Mesendoderm (in vitro differentiated cells): Measurements from ENCODE around the gene BEX4. TPM values are rescaled to one million over a fixed set of nuclear protein-coding genes. Genes with fewer than 3 reads are reported as not detected.
A peak's percentile ranks its signal among the peaks of the same experiment; 100 is the strongest.
"Not testable (repeated sequence)": the region's sequence is repeated elsewhere in the genome, so short reads cannot be mapped to it uniquely, and the experiment has no call there.

Experiments used
- DNase-seq: peaks from one replicate; pipeline ENCODE4 v3.0.0; 2013
- H2AK5ac ChIP-seq: 2 replicates; pipeline ENCODE4 v1.6.1; 2013; ENCODE audit warnings: low read length, inconsistent platforms
- H2BK120ac ChIP-seq: 2 replicates; pipeline ENCODE4 v1.6.1; 2013; ENCODE audit warnings: low read depth, mild to moderate bottlenecking, low read length, moderate library complexity, mixed read lengths
- H2BK15ac ChIP-seq: replicated peaks from 2 replicates; pipeline ENCODE4 v1.6.1; 2013; ENCODE audit warnings: low read depth, mild to moderate bottlenecking, moderate library complexity
- H2BK5ac ChIP-seq: 2 replicates; pipeline ENCODE4 v1.6.1; 2013; ENCODE audit warnings: low read length, inconsistent platforms
- H3K18ac ChIP-seq: 2 replicates; pipeline ENCODE4 v1.6.1; 2013; ENCODE audit warnings: mild to moderate bottlenecking, low read length, mixed read lengths
- H3K23ac ChIP-seq: one replicate; pipeline ENCODE4 v1.6.1; 2013; ENCODE audit warnings: low read length
- H3K27ac ChIP-seq: 2 replicates; pipeline ENCODE4 v1.5.1; 2013; ENCODE audit warnings: low read depth, mild to moderate bottlenecking, inconsistent platforms, low read length, moderate library complexity
- H3K27me3 ChIP-seq: 2 replicates; pipeline ENCODE4 v1.6.1; 2013; ENCODE audit warnings: low read length, control low read depth, mild to moderate bottlenecking, inconsistent platforms; ENCODE audit not compliant: insufficient read depth, poor library complexity
- H3K36me3 ChIP-seq: 2 replicates; pipeline ENCODE4 v1.6.1; 2013; ENCODE audit warnings: low read length, inconsistent platforms; ENCODE audit not compliant: control insufficient read depth, insufficient read depth
- H3K4ac ChIP-seq: one replicate; pipeline ENCODE4 v1.6.1; 2013; ENCODE audit warnings: low read depth, mild to moderate bottlenecking, low read length, moderate library complexity
- H3K4me1 ChIP-seq: 2 replicates; pipeline ENCODE4 v1.6.1; 2013; ENCODE audit warnings: low read depth, low read length, inconsistent platforms; ENCODE audit not compliant: control insufficient read depth
- H3K4me2 ChIP-seq: 2 replicates; pipeline ENCODE4 v1.6.1; 2013; ENCODE audit warnings: low read length
- H3K4me3 ChIP-seq: 2 replicates; pipeline ENCODE4 v1.5.1; 2013; ENCODE audit warnings: mild to moderate bottlenecking, low read length
- H3K56ac ChIP-seq: one replicate; pipeline ENCODE4 v1.6.1; 2013; ENCODE audit warnings: low read length
- H3K79me1 ChIP-seq: 2 replicates; pipeline ENCODE4 v1.6.1; 2013; ENCODE audit warnings: low read length, inconsistent platforms
- H3K79me2 ChIP-seq: 2 replicates; pipeline ENCODE4 v1.6.1; 2013; ENCODE audit warnings: mild to moderate bottlenecking, low read length; ENCODE audit not compliant: control insufficient read depth, insufficient read depth
- H3K9ac ChIP-seq: 2 replicates; pipeline ENCODE4 v1.6.1; 2013; ENCODE audit warnings: low read length, inconsistent platforms
- H4K5ac ChIP-seq: one replicate; pipeline ENCODE4 v1.6.1; 2013; ENCODE audit warnings: low read length
- H4K8ac ChIP-seq: one replicate; pipeline ENCODE4 v1.6.1; 2013; ENCODE audit warnings: low read depth, mild to moderate bottlenecking, control low read depth, low read length, moderate library complexity
- WGBS: extraction: QIAGEN DNeasy Blood & Tissue Kit; methylation state at CpG from one replicate; pipeline ENCODE4 v1.1.7; 2013; ENCODE audit warnings: low lambda C conversion rate, missing lambda C conversion rate; ENCODE audit not compliant: insufficient coverage; ENCODE audit errors: extremely low coverage; 5-methylcytosine and 5-hydroxymethylcytosine counted together
- polyA plus RNA-seq, 2 experiments: library from polyadenylated mRNA; stranded (reverse); fragments of 200-250 nt; gene quantifications; one replicate each; pipeline ENCODE4 v1.2.3, GENCODE V29; 2013

Gene BEX4, protein sequence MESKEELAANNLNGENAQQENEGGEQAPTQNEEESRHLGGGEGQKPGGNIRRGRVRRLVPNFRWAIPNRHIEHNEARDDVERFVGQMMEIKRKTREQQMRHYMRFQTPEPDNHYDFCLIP
- polyA plus RNA-seq (2013, experiment 1 of 2): 127 TPM
- polyA plus RNA-seq (2013, experiment 2 of 2): 122 TPM

- Histone ChIP-seq H3K27ac (peak within 1 kb of the TSS; percentile 78), H3K79me1 (no peaks in the 10 kb centered on the region), H3K36me3 (no peaks in the 10 kb centered on the region), H4K5ac (no peak within 1 kb of the TSS), H2BK5ac (no peak within 1 kb of the TSS), H3K23ac (no peak within 1 kb of the TSS), H4K8ac (no peak within 1 kb of the TSS), H2BK15ac (no peak within 1 kb of the TSS), H3K27me3 (no peaks in the 10 kb centered on the region), H3K4ac (peak within 1 kb of the TSS; percentile 99), H2BK120ac (peak within 1 kb of the TSS; percentile 65), H3K4me3 (peak within 1 kb of the TSS; percentile 64), H3K4me1 (no peaks in the 10 kb centered on the region), H3K79me2 (no peaks in the 10 kb centered on the region), H2AK5ac (no peak within 1 kb of the TSS), H3K56ac (peak within 1 kb of the TSS; percentile 88), H3K4me2 (peak within 1 kb of the TSS; percentile 50), H3K9ac (peak within 1 kb of the TSS; percentile 83), H3K18ac (peak within 1 kb of the TSS; percentile 99)
- DNase-seq: peak; percentile 95
- WGBS: no CpG with 5 or more reads among the region's 45 CpGs
Observed at GRCh38 chrX:103214870-103215424, at the start of gene BEX4. TSS of gene BEX4 (plus strand) at chrX:103215108. CDS start at chrX:103216154, 1,046 bp downstream.

- no peak overlapping the region for H3K23ac ChIP-seq
- H3K79me1 ChIP-seq: no peaks in the 10 kb centered on the region
- no peak for DNase-seq
- H3K36me3 ChIP-seq: no peaks in the 10 kb centered on the region
- no peak overlapping the region for H2BK15ac ChIP-seq
- no peak overlapping the region for H3K56ac ChIP-seq
- no peak overlapping the region for H2AK5ac ChIP-seq
- no peak overlapping the region for H2BK5ac ChIP-seq
- H3K79me2 ChIP-seq: no peaks in the 10 kb centered on the region
- no peak overlapping the region for H3K4ac ChIP-seq
- no CpG with 5 or more reads among the region's 3 CpGs for WGBS
- no peaks in the 10 kb centered on the region for H3K27me3 ChIP-seq
- H3K18ac ChIP-seq: no peak overlapping the region
- no peak overlapping the region for H4K8ac ChIP-seq
- H3K4me3 ChIP-seq: no peak overlapping the region
- no peak overlapping the region for H3K9ac ChIP-seq
- H3K4me2 ChIP-seq: no peak overlapping the region
- H3K27ac ChIP-seq: no peak overlapping the region
- no peaks in the 10 kb centered on the region for H3K4me1 ChIP-seq
- H4K5ac ChIP-seq: no peak overlapping the region
- H2BK120ac ChIP-seq: no peak overlapping the region
Observed at GRCh38 chrX:103170216-103170615, 44.7 kb upstream of the BEX4 start.

GRCh38 chrX:103171353-103171752 is 43.6 kb upstream of the BEX4 start:
- H3K23ac ChIP-seq: no peak overlapping the region
- H3K4me1 ChIP-seq: no peaks in the 10 kb centered on the region
- no peak overlapping the region for H3K27ac ChIP-seq
- no peak overlapping the region for H2AK5ac ChIP-seq
- H4K5ac ChIP-seq: no peak overlapping the region
- H2BK15ac ChIP-seq: no peak overlapping the region
- no peak overlapping the region for H3K9ac ChIP-seq
- no peak overlapping the region for H4K8ac ChIP-seq
- no peak overlapping the region for H2BK120ac ChIP-seq
- no peaks in the 10 kb centered on the region for H3K79me1 ChIP-seq
- H3K79me2 ChIP-seq: no peaks in the 10 kb centered on the region
- no peak overlapping the region for H3K4ac ChIP-seq
- H3K4me3 ChIP-seq: no peak overlapping the region
- no CpG with 5 or more reads among the region's 2 CpGs for WGBS
- no peak overlapping the region for H3K56ac ChIP-seq
- no peak for DNase-seq
- H3K4me2 ChIP-seq: no peak overlapping the region
- no peaks in the 10 kb centered on the region for H3K36me3 ChIP-seq
- H3K27me3 ChIP-seq: no peaks in the 10 kb centered on the region
- no peak overlapping the region for H3K18ac ChIP-seq
- no peak overlapping the region for H2BK5ac ChIP-seq

DNA sequence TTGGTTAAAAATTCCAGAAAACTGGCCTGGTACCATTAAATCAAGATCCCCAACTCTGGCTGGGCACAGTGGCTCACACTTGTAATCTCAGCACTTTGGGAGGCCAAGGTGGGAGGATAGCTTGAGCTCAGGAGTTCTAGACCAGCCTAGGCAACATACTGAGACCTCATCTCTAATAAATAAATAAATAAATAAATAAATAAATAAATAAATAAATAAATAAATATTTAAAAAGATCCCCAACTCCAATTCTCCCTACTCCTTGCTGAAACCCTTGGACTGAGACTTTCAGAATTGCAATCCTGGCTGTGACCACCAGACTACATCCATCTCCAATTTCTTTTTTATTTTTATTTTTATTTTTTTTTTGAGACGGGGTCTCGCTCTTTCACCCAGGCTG is 39.7 kb upstream of the BEX4 start:
- H4K8ac ChIP-seq, DNase-seq, H3K27me3 ChIP-seq, H2BK5ac ChIP-seq, H2BK15ac ChIP-seq, H3K18ac ChIP-seq, H3K79me2 ChIP-seq, H2BK120ac ChIP-seq, H4K5ac ChIP-seq, H3K56ac ChIP-seq, H3K4me1 ChIP-seq, H3K4me2 ChIP-seq, H3K9ac ChIP-seq, H3K4me3 ChIP-seq, H3K79me1 ChIP-seq, H3K4ac ChIP-seq, H2AK5ac ChIP-seq, H3K27ac ChIP-seq, H3K36me3 ChIP-seq, H3K23ac ChIP-seq: not testable (repeated sequence)
- no CpG with 5 or more reads among the region's 2 CpGs for WGBS

DNA sequence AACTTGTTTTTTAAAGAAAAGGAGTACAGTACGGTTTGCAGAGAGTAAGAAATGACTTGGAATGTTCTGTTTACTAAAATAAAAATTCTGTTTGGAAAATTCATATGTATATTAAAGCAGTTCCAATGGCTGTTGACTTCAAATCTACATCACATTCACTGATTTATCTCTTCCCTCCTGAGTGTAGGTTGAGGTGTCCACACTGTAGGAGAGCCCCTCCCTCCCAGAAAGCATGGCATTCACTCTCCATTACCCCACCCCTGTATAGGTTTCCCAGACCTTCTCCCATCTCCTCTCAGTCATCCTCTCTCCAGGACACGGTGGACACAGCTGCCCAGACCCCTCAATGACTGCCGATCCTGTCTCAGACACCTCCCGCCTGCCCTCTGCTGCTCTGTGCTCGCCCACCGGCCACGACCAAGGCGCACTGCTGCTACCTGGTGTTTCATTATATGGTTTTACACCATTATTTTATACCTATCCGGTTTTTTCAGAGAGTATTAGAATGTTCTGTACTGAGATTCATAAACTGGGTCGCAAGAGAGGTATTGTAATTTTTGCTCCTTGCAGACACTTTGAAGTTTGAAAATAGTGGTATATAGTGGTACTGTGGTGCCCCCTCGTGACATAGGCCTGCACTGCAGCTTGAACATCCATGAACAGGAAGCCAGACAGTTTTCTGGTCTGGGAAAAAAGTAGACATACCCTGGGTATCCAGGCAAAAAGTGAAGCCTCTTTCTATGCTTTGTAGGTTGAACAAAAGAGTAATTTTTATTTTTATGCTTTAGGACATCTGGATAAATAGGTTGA is 38.8 kb upstream of the BEX4 start:
- Histone ChIP-seq H3K9ac (no peak overlapping the region), H2AK5ac (no peak overlapping the region), H3K56ac (peak overlapping the region; percentile 64), H4K5ac (no peak overlapping the region), H3K23ac (no peak overlapping the region), H3K79me2 (no peaks in the 10 kb centered on the region), H3K79me1 (no peaks in the 10 kb centered on the region), H4K8ac (no peak overlapping the region), H3K36me3 (no peaks in the 10 kb centered on the region), H3K4me1 (no peaks in the 10 kb centered on the region), H2BK15ac (no peak overlapping the region), H3K18ac (no peak overlapping the region), H2BK120ac (no peak overlapping the region), H3K4me3 (no peak overlapping the region), H3K4me2 (no peak overlapping the region), H2BK5ac (no peak overlapping the region), H3K27ac (no peak overlapping the region), H3K27me3 (no peaks in the 10 kb centered on the region), H3K4ac (no peak overlapping the region)
- peak; percentile 27 for DNase-seq
- no CpG with 5 or more reads among the region's 11 CpGs for WGBS
